Thyroid gland (tissue), 4 donors: Measurements from ENCODE around the gene BCKDHA. TPM values are rescaled to one million over a fixed set of nuclear protein-coding genes. Genes with fewer than 3 reads are reported as not detected.
"Not testable (repeated sequence)": the region's sequence is repeated elsewhere in the genome, so short reads cannot be mapped to it uniquely, and the experiment has no call there.

ENCODE experiments used
- DNase-seq, 2 donors: peaks; one replicate each; pipeline ENCODE4 v3.0.0-alpha.2; 2019
- H3K27ac ChIP-seq, 3 donors: fragments of 200-600 bp; sonication (generic); 1 replicate in 2 of 3; 2 replicates in 1 of 3; pipeline ENCODE4 v1.5.1; 2016 to 2019; ENCODE audit warnings: mild to moderate bottlenecking in 1 of 3, moderate library complexity in 1 of 3
- H3K27me3 ChIP-seq: fragments of 200-600 bp; sonication (generic); one replicate; pipeline ENCODE4 v1.5.1; 2019
- H3K36me3 ChIP-seq, 2 donors: fragments of 200-600 bp; sonication (generic); one replicate each; pipeline ENCODE4 v1.5.1; 2016 to 2019
- H3K4me1 ChIP-seq, 2 donors: fragments of 200-600 bp; sonication (generic); one replicate each; pipeline ENCODE4 v1.5.1; 2017 to 2019
- H3K4me3 ChIP-seq, 3 donors: fragments of 200-600 bp; sonication (generic); replicated peaks in 1 of 3; 1 replicate in 2 of 3; 2 replicates in 1 of 3; pipeline ENCODE4 v1.5.1; 2016; ENCODE audit warnings: mild to moderate bottlenecking in 1 of 3
- H3K9me3 ChIP-seq: fragments of 200-600 bp; sonication (generic); one replicate; pipeline ENCODE4 v1.5.1; 2017
- POLR2A ChIP-seq, 2 donors: fragments of 450-650 bp; IDR thresholded peaks; one replicate each; pipeline ENCODE4 v1.6.1; 2017; ENCODE audit warnings: antibody characterized with exemption in 2 of 2, mild to moderate bottlenecking in 2 of 2, moderate library complexity in 1 of 2
- WGBS, 2 donors: methylation state at CpG; one replicate each; pipeline ENCODE4 v1.1.5; 2017; 5-methylcytosine and 5-hydroxymethylcytosine counted together
- intact Hi-C: fragments of 100-400 bp; cut with DNase I; formaldehyde crosslinking; loops from one replicate; pipeline ENCODE4 v1.15.1; 2023
- total RNA-seq, 4 donors: library from RNA; depleted of rRNA; stranded (reverse); fragments of >200 nt; gene quantifications; one replicate each; pipeline ENCODE4 v1.2.3, GENCODE V29; 2016
- TF ChIP-seq, protein P1 (sequence below), 6 experiments: fragments of 200-600 bp in 3 of 6; fragments of 450-650 bp in 3 of 6; sonication (generic) in 3 of 6; IDR thresholded peaks; one replicate each; pipeline ENCODE4 v1.5.1; 2016 to 2019; ENCODE audit warnings: antibody characterized with exemption in 6 of 6, mild to moderate bottlenecking in 2 of 6, inconsistent platforms in 1 of 6, moderate library complexity in 1 of 6

The BCKDHA gene
- total RNA-seq, 4 donors from 2014 or later: 57.4 to 90.9 (median 85.6) TPM

DNA sequence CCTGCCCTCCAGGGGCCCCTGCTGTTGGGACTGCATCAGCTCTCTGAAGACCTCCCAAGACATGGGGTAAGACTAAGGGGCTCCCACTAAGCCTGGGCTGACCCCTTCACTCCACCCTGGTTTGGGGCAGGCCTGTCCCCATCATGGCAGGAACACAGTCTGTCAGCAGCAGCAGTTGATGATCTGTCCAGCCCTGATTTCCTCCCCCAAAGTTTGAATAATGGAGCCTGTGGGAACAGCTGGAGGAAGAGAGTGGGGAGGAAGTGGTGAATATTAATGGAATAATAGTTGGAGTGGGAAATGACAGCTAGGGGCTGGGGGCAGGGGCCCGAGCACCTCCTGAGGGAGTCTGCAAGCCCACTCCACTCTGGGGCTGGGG lies 30.9 kb downstream of the BCKDHA start:
- Histone ChIP-seq H3K27ac (peak overlapping the region; percentile 56 to 86 (median 58)), H3K4me1 (peaks cover 17 to 31% of the 10 kb centered on the region in 2 donors), H3K4me3 (no peak overlapping the region), H3K9me3 (no peaks in the 10 kb centered on the region), H3K27me3 (no peaks in the 10 kb centered on the region), H3K36me3 (peaks cover 16 to 30% of the 10 kb centered on the region in 2 donors)
- TF ChIP-seq, protein P1, sequence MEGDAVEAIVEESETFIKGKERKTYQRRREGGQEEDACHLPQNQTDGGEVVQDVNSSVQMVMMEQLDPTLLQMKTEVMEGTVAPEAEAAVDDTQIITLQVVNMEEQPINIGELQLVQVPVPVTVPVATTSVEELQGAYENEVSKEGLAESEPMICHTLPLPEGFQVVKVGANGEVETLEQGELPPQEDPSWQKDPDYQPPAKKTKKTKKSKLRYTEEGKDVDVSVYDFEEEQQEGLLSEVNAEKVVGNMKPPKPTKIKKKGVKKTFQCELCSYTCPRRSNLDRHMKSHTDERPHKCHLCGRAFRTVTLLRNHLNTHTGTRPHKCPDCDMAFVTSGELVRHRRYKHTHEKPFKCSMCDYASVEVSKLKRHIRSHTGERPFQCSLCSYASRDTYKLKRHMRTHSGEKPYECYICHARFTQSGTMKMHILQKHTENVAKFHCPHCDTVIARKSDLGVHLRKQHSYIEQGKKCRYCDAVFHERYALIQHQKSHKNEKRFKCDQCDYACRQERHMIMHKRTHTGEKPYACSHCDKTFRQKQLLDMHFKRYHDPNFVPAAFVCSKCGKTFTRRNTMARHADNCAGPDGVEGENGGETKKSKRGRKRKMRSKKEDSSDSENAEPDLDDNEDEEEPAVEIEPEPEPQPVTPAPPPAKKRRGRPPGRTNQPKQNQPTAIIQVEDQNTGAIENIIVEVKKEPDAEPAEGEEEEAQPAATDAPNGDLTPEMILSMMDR (IDR thresholded peaks at IDR 0.05): no peak
- no peak for TF ChIP-seq POLR2A (IDR thresholded peaks at IDR 0.05)
- 71 to 72% methylated on average over 1 of the region's 1 CpG for WGBS, 2 donors
- intact Hi-C loops: no loop called here
- no peak for DNase-seq

DNA sequence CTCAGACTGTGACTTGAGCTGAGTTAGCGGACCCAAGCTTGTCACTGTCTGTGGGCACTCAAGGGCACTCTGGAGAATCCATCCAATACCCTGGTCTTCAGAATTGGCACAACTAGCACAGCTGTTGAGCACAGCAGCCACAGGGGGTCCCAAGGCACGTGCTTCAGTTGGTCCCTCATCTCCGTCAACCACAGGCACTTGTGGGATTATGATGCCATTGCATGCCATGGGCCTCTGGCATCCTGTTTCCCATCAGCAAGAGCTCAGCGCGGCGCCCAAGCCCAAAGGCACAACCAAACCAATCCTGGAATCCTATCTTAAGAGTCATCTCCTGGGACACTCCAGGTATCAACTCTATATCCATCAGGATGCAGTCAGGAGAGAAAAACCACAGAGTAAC lies 33.3 kb downstream of the BCKDHA start:
- no peak overlapping the region for H3K27ac ChIP-seq
- H3K27me3 ChIP-seq: no peaks in the 10 kb centered on the region
- TF ChIP-seq, protein P1 (IDR thresholded peaks at IDR 0.05): no peak
- no peak for TF ChIP-seq POLR2A (IDR thresholded peaks at IDR 0.05)
- H3K4me3 ChIP-seq: no peak overlapping the region
- intact Hi-C loops: loop anchor here (10.0 kb wide), 1 partner anchor 226 kb away; no protein-coding TSS in a partner anchor
- H3K4me1 ChIP-seq: peaks cover 17 to 31% of the 10 kb centered on the region in 2 donors
- DNase-seq: no peak
- peaks cover 8 to 22% of the 10 kb centered on the region in 2 donors for H3K36me3 ChIP-seq
- no peaks in the 10 kb centered on the region for H3K9me3 ChIP-seq
- 63 to 88% methylated on average over 5 of the region's 6 CpGs for WGBS, 2 donors

DNA sequence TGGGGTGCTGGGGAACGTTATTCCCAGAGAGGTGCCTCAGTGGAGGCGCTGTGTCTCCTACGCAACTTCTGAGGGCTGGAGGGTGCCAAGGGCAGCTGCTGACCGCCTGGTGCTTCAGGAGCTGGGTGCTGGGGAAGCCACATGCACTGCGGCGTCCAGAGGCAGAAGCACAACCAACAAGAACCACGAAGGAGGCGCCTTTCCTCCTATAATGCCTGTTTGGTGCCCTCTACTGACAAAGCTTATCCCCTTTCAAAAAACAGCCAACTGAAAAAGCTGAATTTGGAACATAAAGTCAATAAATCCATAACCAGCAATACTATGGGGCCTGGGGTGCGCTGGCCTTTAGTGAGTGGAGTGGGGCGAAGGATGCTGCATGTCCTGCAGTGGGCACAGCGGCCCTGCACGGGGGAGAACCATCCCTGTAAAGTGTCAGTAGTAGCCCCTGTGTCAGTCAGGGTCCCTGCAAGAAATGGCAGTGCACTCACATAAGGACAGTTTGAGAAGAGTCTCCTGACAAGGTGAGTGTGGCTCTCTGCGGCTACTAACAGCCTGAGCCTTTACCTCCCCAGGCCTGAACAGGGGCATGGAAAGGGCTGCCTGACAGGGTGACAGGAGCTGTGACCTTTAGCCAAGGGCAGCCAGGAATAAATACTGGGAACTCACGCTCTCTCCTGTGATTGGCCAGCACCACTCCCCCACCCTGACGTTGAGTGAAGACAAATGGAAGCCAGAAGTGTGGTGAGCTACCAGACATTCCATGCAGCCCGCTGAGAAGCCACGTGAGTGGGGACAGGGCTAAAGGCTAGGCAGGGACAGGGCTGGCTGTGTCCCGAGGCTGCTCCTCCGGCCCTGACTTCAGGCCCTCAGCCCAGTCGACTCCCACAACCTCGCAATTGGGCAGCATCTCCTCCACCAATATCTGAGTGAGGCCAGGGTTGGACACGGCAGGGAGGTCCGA lies 34.1 kb downstream of the BCKDHA start:
- DNase-seq: peak in 1 of 2 donors; percentile 13
- WGBS, 2 donors: 82 to 84% methylated on average over 23 of the region's 23 CpGs
- intact Hi-C loops: loop anchor here (10.0 kb wide), 1 partner anchor 227 kb away; no protein-coding TSS in a partner anchor
- no peaks in the 10 kb centered on the region for H3K27me3 ChIP-seq
- TF ChIP-seq, protein P1 (IDR thresholded peaks at IDR 0.05): peak in 2 of 6 experiments; percentile 12 to 19
- no peak for TF ChIP-seq POLR2A (IDR thresholded peaks at IDR 0.05)
- H3K4me3 ChIP-seq: no peak overlapping the region
- peaks cover 8 to 22% of the 10 kb centered on the region in 2 donors for H3K36me3 ChIP-seq
- peaks cover 17 to 26% of the 10 kb centered on the region in 2 donors for H3K4me1 ChIP-seq
- no peak overlapping the region for H3K27ac ChIP-seq
- no peaks in the 10 kb centered on the region for H3K9me3 ChIP-seq

DNA sequence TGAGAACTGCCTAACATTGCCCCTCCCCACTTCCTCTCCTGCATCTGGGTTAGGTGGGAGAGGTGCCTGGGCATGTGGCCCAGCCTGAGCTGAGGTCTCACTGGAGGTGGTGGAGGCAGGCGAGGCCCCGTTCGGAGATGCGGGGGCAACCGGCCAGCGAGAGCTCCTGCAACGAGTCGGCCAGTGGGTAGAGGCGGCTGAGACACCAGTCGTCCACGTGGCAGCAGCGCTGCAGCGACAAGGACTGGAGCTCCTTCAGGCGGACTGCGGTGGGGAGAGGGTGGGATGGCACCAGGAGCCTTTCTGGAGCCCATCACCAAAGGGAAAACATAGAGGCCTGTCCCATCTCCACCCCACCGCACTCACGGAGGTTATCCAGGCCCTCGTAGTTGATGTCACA lies 35.6 kb downstream of the BCKDHA start:
- 92 to 96% methylated on average over 13 to 16 of the region's 18 CpGs for WGBS, 2 donors
- H3K4me3 ChIP-seq: no peak overlapping the region
- no peak overlapping the region for H3K27ac ChIP-seq
- H3K36me3 ChIP-seq: peaks cover 8 to 28% of the 10 kb centered on the region in 2 donors
- peaks cover 6 to 12% of the 10 kb centered on the region in 2 donors for H3K4me1 ChIP-seq
- no peak for DNase-seq
- TF ChIP-seq, protein P1 (IDR thresholded peaks at IDR 0.05): no peak
- no peak for TF ChIP-seq POLR2A (IDR thresholded peaks at IDR 0.05)
- intact Hi-C loops: loop anchor here (10.0 kb wide), 1 partner anchor 228 kb away; no protein-coding TSS in a partner anchor
- no peaks in the 10 kb centered on the region for H3K9me3 ChIP-seq
- H3K27me3 ChIP-seq: no peaks in the 10 kb centered on the region

DNA sequence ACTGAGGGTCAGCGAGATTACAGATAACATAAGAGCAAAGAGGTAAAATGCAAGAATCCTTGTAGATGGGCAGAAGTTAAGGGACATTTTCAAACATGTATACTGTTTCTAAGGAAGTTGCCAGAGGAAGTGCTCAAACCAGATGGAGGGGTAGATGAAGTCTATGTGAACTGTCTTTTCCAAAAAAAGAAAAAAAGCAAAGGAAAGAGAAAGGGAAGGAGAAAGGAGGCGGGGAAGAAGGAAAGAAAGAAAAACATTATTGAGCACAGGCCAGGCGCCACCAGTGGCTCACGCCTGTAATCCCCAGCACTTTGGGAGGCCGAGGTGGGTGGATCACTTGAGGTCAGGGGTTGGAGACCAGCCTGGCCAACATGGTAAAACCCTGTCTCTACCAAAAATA lies 36.8 kb downstream of the BCKDHA start:
- no peaks in the 10 kb centered on the region for H3K9me3 ChIP-seq
- TF ChIP-seq, protein P1 (IDR thresholded peaks at IDR 0.05): no peak
- TF ChIP-seq POLR2A (IDR thresholded peaks at IDR 0.05): no peak
- WGBS, 2 donors: 84 to 89% methylated on average over 5 of the region's 5 CpGs
- peaks cover 8 to 28% of the 10 kb centered on the region in 2 donors for H3K36me3 ChIP-seq
- H3K4me1 ChIP-seq: peaks cover 0 to 8% of the 10 kb centered on the region in 2 donors
- no peak overlapping the region for H3K4me3 ChIP-seq
- DNase-seq: no peak
- intact Hi-C loops: loop anchor here (10.0 kb wide), 1 partner anchor 230 kb away; no protein-coding TSS in a partner anchor
- no peak overlapping the region for H3K27ac ChIP-seq
- H3K27me3 ChIP-seq: no peaks in the 10 kb centered on the region

DNA sequence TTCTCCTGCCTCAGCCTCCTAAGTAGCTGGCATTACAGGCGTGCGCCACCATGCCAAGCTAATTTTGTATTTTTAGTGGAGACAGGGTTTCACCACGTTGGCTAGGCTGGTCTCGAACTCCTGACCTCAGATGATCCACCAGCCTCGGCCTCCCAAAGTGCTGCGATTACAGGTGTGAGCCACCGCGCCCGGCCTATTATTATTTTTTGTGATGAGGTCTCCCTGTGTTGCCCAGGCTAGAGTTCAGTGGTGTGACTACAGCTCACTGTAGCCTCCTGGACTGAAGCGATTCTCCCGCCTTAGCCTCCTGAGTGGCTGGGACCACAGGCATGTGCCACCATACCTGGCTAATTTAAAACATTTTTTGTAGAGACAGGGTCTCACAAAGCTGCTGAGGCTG lies 37.8 kb downstream of the BCKDHA start:
- intact Hi-C loops: loop anchor here (10.0 kb wide), 1 partner anchor 231 kb away; no protein-coding TSS in a partner anchor
- WGBS, 2 donors: 96 to 98% methylated on average over 11 of the region's 11 CpGs

More for the DNA sequence above, 37.8 kb downstream of the BCKDHA start:
- not testable (repeated sequence) for H3K27me3 ChIP-seq, DNase-seq, H3K4me3 ChIP-seq, H3K27ac ChIP-seq, H3K9me3 ChIP-seq
- H3K36me3 ChIP-seq: peaks cover 8 to 28% of the 10 kb centered on the region in 2 donors
- peaks cover 5 to 13% of the 10 kb centered on the region in 2 donors for H3K4me1 ChIP-seq
